KOPT-K1 (cell line): ENCODE results near the gene SMIM12.

ENCODE experiments used
- H3K27ac ChIP-seq: fragments of 200-600 bp; sonication (generic); 2 replicates; pipeline ENCODE4 v1.5.1; 2016; ENCODE audit warnings: antibody characterized with exemption, mild to moderate bottlenecking, low read depth, low read length; ENCODE audit not compliant: poor library complexity, severe bottlenecking
- H3K36me3 ChIP-seq: fragments of 200-600 bp; sonication (generic); 2 replicates; pipeline ENCODE4 v1.5.1; 2017; ENCODE audit warnings: antibody characterized with exemption, mild to moderate bottlenecking, low read length, moderate library complexity; ENCODE audit not compliant: insufficient read depth
- H3K9me3 ChIP-seq: fragments of 200-600 bp; sonication (generic); 2 replicates; pipeline ENCODE4 v1.5.1; 2017; ENCODE audit warnings: antibody characterized with exemption, low read length, mild to moderate bottlenecking; ENCODE audit not compliant: insufficient read depth, poor library complexity, severe bottlenecking

SMIM12 gene

GRCh38 chr1:34808051-34808810 is 51.3 kb downstream of the SMIM12 start:
- no peaks in the 10 kb centered on the region for H3K36me3 ChIP-seq
- peaks cover 6% of the 10 kb centered on the region for H3K9me3 ChIP-seq
- no peak overlapping the region for H3K27ac ChIP-seq

- peaks cover 6% of the 10 kb centered on the region for H3K9me3 ChIP-seq
- no peak overlapping the region for H3K27ac ChIP-seq
- H3K36me3 ChIP-seq, result no peaks in the 10 kb centered on the region
These were observed 53.2 kb downstream of the SMIM12 start for GRCh38 chr1:34806396-34806795.

- Histone ChIP-seq H3K27ac (no peak overlapping the region), H3K9me3 (peaks cover 6% of the 10 kb centered on the region), H3K36me3 (no peaks in the 10 kb centered on the region)
These were observed 55.8 kb downstream of the SMIM12 start for GRCh38 chr1:34803770-34804169.
